Liver (tissue), 9 donors: Measurements from ENCODE around the gene DGKE. TPM values are rescaled to one million over a fixed set of nuclear protein-coding genes. Genes with fewer than 3 reads are reported as not detected.

Experiments used
- DNase-seq: peaks from one replicate; pipeline ENCODE4 v3.0.0-alpha.2; 2017; ENCODE audit warnings: low spot score
- H3K27ac ChIP-seq, 2 donors: one replicate each; pipeline ENCODE4 v1.7.0; 2013; ENCODE audit warnings: inconsistent platforms in 2 of 2, low read length in 2 of 2, control low read depth in 1 of 2, low read depth in 1 of 2, mild to moderate bottlenecking in 1 of 2
- H3K27me3 ChIP-seq, 4 donors: one replicate each; pipeline versions ENCODE4 v1.6.1 to v1.7.0; 2013; ENCODE audit warnings: low read length in 3 of 4, inconsistent platforms in 1 of 4, mild to moderate bottlenecking in 1 of 4, moderate library complexity in 1 of 4; ENCODE audit not compliant: control insufficient read depth in 4 of 4, insufficient read depth in 4 of 4
- H3K36me3 ChIP-seq, 4 donors: one replicate each; pipeline versions ENCODE4 v1.6.1 to v1.7.0; 2013; ENCODE audit warnings: low read length in 3 of 4, mild to moderate bottlenecking in 3 of 4, low read depth in 1 of 4, moderate library complexity in 1 of 4; ENCODE audit not compliant: control insufficient read depth in 4 of 4, insufficient read depth in 3 of 4
- H3K4me1 ChIP-seq, 4 donors: one replicate each; pipeline versions ENCODE4 v1.6.1 to v1.7.0; 2013; ENCODE audit warnings: low read length in 3 of 4, mild to moderate bottlenecking in 3 of 4, moderate library complexity in 1 of 4; ENCODE audit not compliant: control insufficient read depth in 4 of 4, insufficient read depth in 4 of 4
- H3K4me3 ChIP-seq, 3 donors: one replicate each; pipeline versions ENCODE4 v1.6.1 to v1.7.0; 2013; ENCODE audit warnings: low read length in 3 of 3, control low read depth in 1 of 3, low read depth in 1 of 3, mild to moderate bottlenecking in 1 of 3
- H3K9ac ChIP-seq, 2 donors: one replicate each; pipeline ENCODE4 v1.7.0; 2013; ENCODE audit warnings: low read length in 2 of 2, mild to moderate bottlenecking in 2 of 2, moderate library complexity in 2 of 2, control low read depth in 1 of 2, low read depth in 1 of 2
- H3K9me3 ChIP-seq, 4 donors: one replicate each; pipeline versions ENCODE4 v1.6.1 to v1.7.0; 2013; ENCODE audit warnings: low read length in 3 of 4; ENCODE audit not compliant: control insufficient read depth in 4 of 4
- ATF3 ChIP-seq: IDR thresholded peaks from 2 replicates; pipeline ENCODE4 v1.6.1; 2016; ENCODE audit warnings: antibody characterized with exemption
- CTCF ChIP-seq: fragments of 150-350 bp; IDR thresholded peaks from 2 replicates; pipeline ENCODE4 v1.5.1; 2017; ENCODE audit warnings: improper control_type of control experiment, low read depth, low read length; ENCODE audit not compliant: missing input control
- EGR1 ChIP-seq, 2 donors: IDR thresholded peaks; 2 replicates each; pipeline ENCODE4 v1.6.1; 2016 to 2018; ENCODE audit warnings: antibody characterized with exemption in 2 of 2, low read depth in 2 of 2
- FOXA1 ChIP-seq: IDR thresholded peaks from 2 replicates; pipeline ENCODE4 v1.6.1; 2016; ENCODE audit warnings: antibody characterized with exemption
- GABPA ChIP-seq, 2 donors: IDR thresholded peaks in 1 of 2; conservative IDR thresholded peaks in 1 of 2; 2 replicates each; pipeline ENCODE4 v1.6.1; 2016; ENCODE audit warnings: antibody characterized with exemption in 2 of 2, mild to moderate bottlenecking in 1 of 2, moderate library complexity in 1 of 2
- HNF4A ChIP-seq, 2 donors: conservative IDR thresholded peaks; 2 replicates each; pipeline ENCODE4 v1.6.1; 2016; ENCODE audit warnings: antibody characterized with exemption in 2 of 2, mild to moderate bottlenecking in 2 of 2
- HNF4G ChIP-seq: IDR thresholded peaks from 2 replicates; pipeline ENCODE4 v1.6.1; 2016; ENCODE audit warnings: antibody characterized with exemption
- JUND ChIP-seq, 2 donors: IDR thresholded peaks; 2 replicates each; pipeline ENCODE4 v1.6.1; 2016; ENCODE audit warnings: antibody characterized with exemption in 2 of 2
- MAX ChIP-seq: IDR thresholded peaks from 2 replicates; pipeline ENCODE4 v1.6.1; 2016; ENCODE audit warnings: antibody characterized with exemption
- NR2F2 ChIP-seq: IDR thresholded peaks from 2 replicates; pipeline ENCODE4 v1.6.1; 2016; ENCODE audit warnings: antibody characterized with exemption
- RAD21 ChIP-seq, 2 donors: IDR thresholded peaks; 2 replicates each; pipeline ENCODE4 v1.6.1; 2016; ENCODE audit warnings: antibody characterized with exemption in 2 of 2, mild to moderate bottlenecking in 2 of 2
- REST ChIP-seq: IDR thresholded peaks from 2 replicates; pipeline ENCODE4 v1.6.1; 2016; ENCODE audit warnings: antibody characterized with exemption, mild to moderate bottlenecking
- RXRA ChIP-seq, 2 donors: IDR thresholded peaks; 2 replicates each; pipeline ENCODE4 v1.6.1; 2017 to 2018; ENCODE audit warnings: antibody characterized with exemption in 2 of 2, mild to moderate bottlenecking in 1 of 2
- SP1 ChIP-seq: IDR thresholded peaks from 2 replicates; pipeline ENCODE4 v1.6.1; 2018; ENCODE audit warnings: antibody characterized with exemption, mild to moderate bottlenecking
- TAF1 ChIP-seq: conservative IDR thresholded peaks from 2 replicates; pipeline ENCODE4 v1.6.1; 2016; ENCODE audit warnings: antibody characterized with exemption, mild to moderate bottlenecking
- YY1 ChIP-seq: IDR thresholded peaks from 2 replicates; pipeline ENCODE4 v1.6.1; 2016; ENCODE audit warnings: antibody characterized with exemption, mild to moderate bottlenecking
- WGBS: extraction: QIAGEN DNeasy Blood & Tissue Kit; methylation state at CpG from one replicate; pipeline ENCODE4 v1.1.7; 2013; 5-methylcytosine and 5-hydroxymethylcytosine counted together
- polyA plus RNA-seq, 2 donors: library from polyadenylated mRNA; stranded (reverse) in 1 of 2; unstranded in 1 of 2; fragments of 200-250 nt in 1 of 2; fragments of >200 nt in 1 of 2; fragmentation: Nextera tagmentation in 1 of 2; extraction: Ambion mirVana in 1 of 2; gene quantifications; one replicate each; pipeline versions ENCODE4 v1.2.1 to v1.2.3, GENCODE V29; 2013 to 2015
- total RNA-seq, 2 donors: library from RNA; depleted of rRNA; stranded (reverse); fragments of >200 nt; gene quantifications; one replicate each; pipeline ENCODE4 v1.2.3, GENCODE V29; 2014
- donor health status: healthy.
- donor health status: healthy.
- donor health status: healthy.
- donor health status: healthy.
- donor health status: healthy.

The DGKE gene
- total and polyA plus RNA-seq, 4 donors, result 1.0 to 5.9 (median 2.8) TPM

- no peak for DNase-seq
- WGBS, result 26% methylated on average over 3 of the region's 3 CpGs
- H3K36me3 ChIP-seq, result peaks cover 1 to 13% (median 7%) of the 10 kb centered on the region in 4 donors
These were observed 30.0 kb downstream of the DGKE start for GRCh38 chr17:56863974-56864373.

GRCh38 chr17:56866076-56866475 lies 32.1 kb downstream of the DGKE start:
- no peaks in the 10 kb centered on the region for H3K9me3 ChIP-seq
- WGBS, result 98% methylated on average over 5 of the region's 5 CpGs
- DNase-seq, result no peak
- H3K4me1 ChIP-seq, result peaks cover 1 to 14% (median 12%) of the 10 kb centered on the region in 4 donors
- no peak overlapping the region for H3K4me3 ChIP-seq
- H3K9ac ChIP-seq, result no peak overlapping the region
- H3K27me3 ChIP-seq, result no peaks in the 10 kb centered on the region
- H3K27ac ChIP-seq, result no peak overlapping the region
- TF ChIP-seq REST (no peak), HNF4G (no peak), CTCF (no peak), SP1 (no peak), EGR1 (IDR thresholded peaks at IDR 0.05; ENCODE audit: low read depth in 2 of 2) (no peak), GABPA (IDR thresholded peaks at IDR 0.05 in 1 of 2, conservative IDR thresholded peaks at IDR 0.05 in 1 of 2) (no peak)
- peaks cover 1 to 13% (median 7%) of the 10 kb centered on the region in 4 donors for H3K36me3 ChIP-seq

More at GRCh38 chr17:56863974-56864373, 30.0 kb downstream of the DGKE start:
- Histone ChIP-seq H3K4me1 (peaks cover 1 to 14% (median 12%) of the 10 kb centered on the region in 4 donors), H3K4me3 (no peak overlapping the region), H3K27me3 (no peaks in the 10 kb centered on the region), H3K9ac (no peak overlapping the region), H3K9me3 (no peaks in the 10 kb centered on the region), H3K27ac (peak overlapping the region in 1 of 2 donors; percentile 12)
- TF ChIP-seq EGR1 (IDR thresholded peaks at IDR 0.05; ENCODE audit: low read depth in 2 of 2), result no peak
- peak in 1 of 2 donors; percentile 51 for TF ChIP-seq HNF4A (conservative IDR thresholded peaks at IDR 0.05)
- TF ChIP-seq TAF1, result no peak
- TF ChIP-seq ATF3, result no peak
- no peak for TF ChIP-seq SP1
- no peak for TF ChIP-seq CTCF
- TF ChIP-seq GABPA (IDR thresholded peaks at IDR 0.05 in 1 of 2, conservative IDR thresholded peaks at IDR 0.05 in 1 of 2), result no peak
- TF ChIP-seq MAX, result no peak
- TF ChIP-seq NR2F2, result peak; percentile 73
- peak; percentile 40 to 52 for TF ChIP-seq RAD21 (IDR thresholded peaks at IDR 0.05)
- no peak for TF ChIP-seq JUND (IDR thresholded peaks at IDR 0.05)
- no peak for TF ChIP-seq FOXA1
- peak; percentile 72 to 93 for TF ChIP-seq RXRA (IDR thresholded peaks at IDR 0.05)
- no peak for TF ChIP-seq YY1
